Activated T-helper 2 cell treated with anti-CD3 and anti-CD28 coated beads, Interferon-gamma antibody, Interleukin-2, Interleukin-4, amounts not matched to agents 10 μg/mL and 5 μg/mL and 100 μg/mL, durations not matched to agents 14 hours and 24 hours and 36 hours (primary cell): Measurements from ENCODE around the gene ABCA9. TPM values are rescaled to one million over a fixed set of nuclear protein-coding genes. Genes with fewer than 3 reads are reported as not detected.
"Not testable (repeated sequence)": the region's sequence is repeated elsewhere in the genome, so short reads cannot be mapped to it uniquely, and the experiment has no call there.

Source experiments
- DNase-seq: peaks from one replicate; pipeline ENCODE4 v3.0.0; 2021; ENCODE audit warnings: low spot score
- H3K27ac Mint-ChIP-seq: one replicate; pipeline ENCODE4 v1.8.0; 2021; ENCODE audit warnings: mixed read lengths
- H3K27me3 Mint-ChIP-seq: one replicate; pipeline ENCODE4 v1.8.0; 2021; ENCODE audit warnings: low read depth, mixed read lengths
- H3K36me3 Mint-ChIP-seq: one replicate; pipeline ENCODE4 v1.8.0; 2021; ENCODE audit warnings: low read depth, mixed read lengths
- H3K4me1 Mint-ChIP-seq: one replicate; pipeline ENCODE4 v1.8.0; 2021; ENCODE audit warnings: low read depth, mixed read lengths
- H3K4me3 Mint-ChIP-seq: one replicate; pipeline ENCODE4 v1.8.0; 2021; ENCODE audit warnings: low read depth, mild to moderate bottlenecking, moderate library complexity, mixed read lengths
- H3K9me3 Mint-ChIP-seq: one replicate; pipeline ENCODE4 v1.8.0; 2021; ENCODE audit warnings: mixed read lengths
- intact Hi-C: fragments of 100-400 bp; cut with micrococcal nuclease; formaldehyde crosslinking; loops from one replicate; pipeline ENCODE4 v1.15.1; 2023
- total RNA-seq: library from RNA; stranded (reverse); gene quantifications from 2 replicates; pipeline ENCODE4 v1.2.3, GENCODE V29; 2022

The ABCA9 gene
- total RNA-seq, 1 donor from 2014 or later = not detected

DNA sequence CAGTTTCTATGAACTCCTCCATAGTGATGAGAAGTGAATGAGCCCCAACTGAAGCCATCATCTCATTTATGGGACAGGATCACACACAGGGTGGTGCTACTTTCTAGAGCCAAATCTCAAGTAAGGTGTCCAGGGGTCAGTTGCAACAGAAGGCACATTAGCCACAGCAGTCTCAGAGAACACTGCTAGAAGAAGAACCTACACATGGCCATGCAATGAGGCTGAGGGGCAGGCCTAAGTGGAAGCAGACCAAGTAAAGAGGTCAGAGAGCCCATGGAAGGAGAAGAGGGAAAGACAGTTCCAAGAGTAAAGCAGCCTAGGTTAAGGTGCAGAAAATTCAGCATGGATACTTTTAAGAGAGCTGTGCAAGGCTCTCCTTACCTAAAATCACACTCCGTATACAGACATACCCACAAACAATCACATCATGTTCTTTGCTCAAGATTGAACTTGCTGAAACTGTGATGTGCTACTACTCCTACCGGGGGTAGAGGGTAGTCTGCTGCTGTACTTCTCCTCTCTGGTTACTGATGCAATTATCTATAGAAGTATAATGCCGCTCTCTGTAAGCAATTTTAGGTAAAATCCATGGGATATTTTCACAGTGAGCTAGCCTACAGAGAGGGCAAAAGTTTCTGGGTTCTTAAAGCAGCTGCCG is 107.3 kb downstream of the ABCA9 start:
- DNase-seq = no peak
- Mint-ChIP-seq H3K27ac (no peak overlapping the region), H3K36me3 (no peaks in the 10 kb centered on the region), H3K4me1 (no peaks in the 10 kb centered on the region), H3K4me3 (no peak overlapping the region), H3K27me3 (no peaks in the 10 kb centered on the region), H3K9me3 (no peaks in the 10 kb centered on the region)
- intact Hi-C loops = no loop called here

DNA sequence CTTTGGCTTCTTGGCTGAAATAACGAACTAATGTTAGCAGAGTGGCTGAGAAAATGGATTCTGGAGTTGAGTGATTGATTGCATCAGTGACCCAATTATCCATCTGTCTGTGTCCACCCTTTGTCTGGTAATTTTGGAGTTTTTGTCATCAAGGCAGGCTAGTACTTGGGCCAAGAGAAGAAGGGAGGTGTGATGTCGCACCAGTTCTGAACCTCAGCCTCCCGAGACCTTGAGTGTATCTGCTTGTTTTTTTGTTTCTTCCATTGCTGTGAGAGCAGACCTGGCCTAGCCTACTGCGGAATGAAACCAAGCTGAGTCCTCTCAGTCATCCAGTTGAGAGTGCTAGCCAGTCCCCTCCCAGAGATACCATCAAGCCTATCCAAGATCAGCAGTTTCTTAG is 110.0 kb downstream of the ABCA9 start:
- Mint-ChIP-seq H3K36me3 (no peaks in the 10 kb centered on the region), H3K4me1 (no peaks in the 10 kb centered on the region), H3K9me3 (no peaks in the 10 kb centered on the region), H3K27me3 (no peaks in the 10 kb centered on the region), H3K27ac (no peak overlapping the region), H3K4me3 (no peak overlapping the region)
- intact Hi-C loops = no loop called here
- no peak for DNase-seq

DNA sequence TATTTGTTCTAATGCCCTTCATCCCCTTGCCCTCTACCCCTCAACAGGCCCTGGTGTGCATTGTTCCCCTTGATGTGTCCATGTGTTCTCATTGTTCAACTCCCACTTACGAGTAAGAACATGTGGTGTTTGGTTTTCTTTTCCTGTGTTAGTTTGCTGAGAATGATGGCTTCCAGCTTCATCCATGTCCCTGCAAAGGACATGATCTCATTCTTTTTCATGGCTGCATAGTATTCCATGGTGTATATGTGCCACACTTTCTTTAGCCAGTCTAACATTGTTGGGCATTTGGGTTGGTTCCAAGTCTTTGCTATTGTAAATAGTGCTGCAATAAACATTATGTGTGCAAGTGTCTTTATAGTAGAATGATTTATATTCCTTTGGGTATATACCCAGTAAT is 112.9 kb downstream of the ABCA9 start:
- H3K36me3 Mint-ChIP-seq, H3K4me3 Mint-ChIP-seq, H3K27me3 Mint-ChIP-seq, H3K9me3 Mint-ChIP-seq, intact Hi-C loops, H3K4me1 Mint-ChIP-seq, H3K27ac Mint-ChIP-seq, DNase-seq: not testable (repeated sequence)

DNA sequence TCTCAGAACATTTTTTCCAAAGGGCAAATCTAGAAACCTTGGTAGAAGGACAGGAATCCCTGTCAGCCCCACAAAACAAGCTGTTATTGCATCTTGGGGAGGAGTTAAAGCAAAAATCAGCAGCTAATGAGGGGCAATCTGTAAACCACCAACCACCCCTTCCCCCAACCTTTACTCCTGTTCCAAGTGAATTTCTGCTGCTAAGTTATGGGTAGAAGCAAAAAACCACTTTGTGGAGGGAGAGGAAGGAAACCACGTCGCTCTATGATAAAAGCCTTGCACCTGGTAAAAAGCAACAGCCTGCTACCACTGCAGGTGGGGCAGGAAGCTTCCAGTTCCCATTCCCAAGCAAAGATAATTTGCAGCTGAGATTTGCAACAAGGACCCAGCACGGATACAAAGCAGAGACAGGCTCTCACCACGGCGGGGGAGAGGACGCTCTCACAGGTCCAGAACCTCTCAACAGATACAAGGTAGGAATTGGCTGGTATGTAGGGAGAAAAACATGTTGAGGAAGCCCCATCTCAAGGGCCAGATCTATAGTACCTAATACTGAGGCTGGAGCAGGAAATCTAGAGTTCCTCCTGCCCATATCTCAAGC is 116.2 kb downstream of the ABCA9 start:
- Mint-ChIP-seq H3K27ac (no peak overlapping the region), H3K4me1 (no peaks in the 10 kb centered on the region), H3K9me3 (no peaks in the 10 kb centered on the region), H3K27me3 (no peaks in the 10 kb centered on the region), H3K4me3 (no peak overlapping the region), H3K36me3 (no peaks in the 10 kb centered on the region)
- DNase-seq = no peak
- intact Hi-C loops = no loop called here

DNA sequence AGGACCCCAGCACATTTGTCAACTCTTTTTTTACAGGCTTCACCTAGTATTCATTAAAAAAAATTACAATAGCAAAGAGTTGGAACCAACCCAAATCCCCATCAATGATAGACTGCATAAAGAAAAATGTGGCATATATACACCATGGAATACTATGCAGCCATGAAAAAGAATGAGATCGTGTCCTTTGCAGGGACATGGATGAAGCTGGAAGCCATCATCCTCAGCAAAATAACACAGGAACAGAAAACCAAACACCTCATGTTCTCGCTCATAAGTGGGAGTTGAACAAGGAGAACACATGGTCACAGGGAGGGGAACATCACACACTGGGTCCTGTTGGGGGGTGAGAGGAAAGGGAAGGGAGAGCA is 116.9 kb downstream of the ABCA9 start:
- intact Hi-C loops, H3K9me3 Mint-ChIP-seq: not testable (repeated sequence)

DNA sequence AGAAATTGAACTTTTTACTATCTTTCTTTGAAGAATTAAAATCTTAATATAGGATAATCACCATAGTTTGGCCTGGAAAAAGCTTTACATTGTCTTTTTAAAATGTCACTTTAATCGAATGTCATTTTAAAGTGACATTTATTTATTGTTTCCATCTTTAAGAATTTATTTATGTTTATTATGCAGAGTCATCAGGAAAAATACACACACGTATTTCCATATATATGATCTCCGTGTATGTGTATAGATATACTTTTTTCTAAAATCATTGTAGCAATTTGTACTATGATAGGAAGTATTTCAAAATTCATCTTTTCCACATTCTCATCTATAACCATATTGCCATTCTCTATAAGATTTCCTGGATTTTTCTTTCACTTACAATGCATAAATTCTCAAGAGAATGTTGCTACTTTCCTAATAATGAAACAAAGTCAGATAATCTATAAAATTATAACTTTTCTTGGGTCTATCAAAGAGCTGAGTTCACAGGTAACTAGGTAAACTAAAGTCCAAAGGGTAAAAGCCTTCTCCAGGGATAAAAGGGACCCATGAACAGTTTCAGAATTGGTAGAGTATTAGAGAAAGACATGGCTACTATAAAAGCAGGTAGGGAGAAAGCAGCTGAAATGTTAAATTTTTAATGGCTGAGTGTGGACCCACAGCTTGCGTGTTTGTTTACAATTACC is 117.5 kb downstream of the ABCA9 start:
- intact Hi-C loops = no loop called here
- DNase-seq = no peak
- Mint-ChIP-seq H3K4me3 (no peak overlapping the region), H3K27me3 (no peaks in the 10 kb centered on the region), H3K27ac (no peak overlapping the region), H3K9me3 (no peaks in the 10 kb centered on the region), H3K4me1 (no peaks in the 10 kb centered on the region), H3K36me3 (no peaks in the 10 kb centered on the region)

More for the DNA sequence above, 116.9 kb downstream of the ABCA9 start:
- not testable (repeated sequence) for H3K4me3 Mint-ChIP-seq, H3K27ac Mint-ChIP-seq, H3K4me1 Mint-ChIP-seq, H3K27me3 Mint-ChIP-seq, DNase-seq, H3K36me3 Mint-ChIP-seq

DNA sequence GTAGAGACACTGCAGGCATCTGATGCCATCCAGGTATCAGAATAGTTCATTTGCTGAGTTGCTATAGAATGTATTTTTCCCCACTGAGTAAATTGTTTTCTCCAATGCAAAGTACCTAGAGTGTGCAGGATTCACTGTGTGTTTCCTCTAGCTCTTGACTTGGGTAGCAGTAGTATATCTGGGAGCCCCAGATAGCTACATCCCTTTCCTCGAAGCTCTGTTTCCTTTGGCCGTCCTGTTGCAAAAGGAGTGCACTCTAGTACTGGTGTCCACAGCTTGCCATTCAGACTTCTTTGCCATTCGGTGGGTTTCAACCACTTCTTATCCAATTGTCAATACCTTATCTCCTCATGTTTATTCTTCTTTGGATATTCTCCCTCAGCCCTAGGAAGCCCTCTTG is 118.3 kb downstream of the ABCA9 start:
- Mint-ChIP-seq H3K4me1 (no peaks in the 10 kb centered on the region), H3K36me3 (no peaks in the 10 kb centered on the region), H3K4me3 (no peak overlapping the region), H3K27ac (no peak overlapping the region), H3K9me3 (no peaks in the 10 kb centered on the region), H3K27me3 (no peaks in the 10 kb centered on the region)
- no peak for DNase-seq
- intact Hi-C loops = no loop called here

DNA sequence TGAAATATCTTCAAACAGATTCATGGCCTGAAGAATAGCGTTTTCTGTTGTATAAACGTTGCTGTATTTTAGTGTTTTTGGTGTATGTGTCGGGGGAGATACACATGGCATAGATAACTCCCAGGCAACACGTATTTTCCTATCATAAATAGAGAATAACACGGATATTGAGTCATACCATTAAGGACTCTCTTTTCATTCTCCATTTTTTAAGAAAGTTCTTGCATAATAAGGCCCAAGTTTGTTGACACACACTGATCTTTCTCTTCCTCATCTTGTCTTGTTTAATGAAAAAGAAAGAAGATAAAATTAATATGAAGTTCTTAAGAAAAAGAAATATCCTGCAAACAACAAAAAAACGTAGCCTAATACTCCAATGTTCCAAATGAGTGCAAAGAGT is 119.0 kb downstream of the ABCA9 start:
- Mint-ChIP-seq H3K27ac (no peak overlapping the region), H3K4me1 (no peaks in the 10 kb centered on the region), H3K9me3 (no peaks in the 10 kb centered on the region), H3K4me3 (no peak overlapping the region), H3K36me3 (no peaks in the 10 kb centered on the region), H3K27me3 (no peaks in the 10 kb centered on the region)
- intact Hi-C loops = no loop called here
- DNase-seq = no peak

DNA sequence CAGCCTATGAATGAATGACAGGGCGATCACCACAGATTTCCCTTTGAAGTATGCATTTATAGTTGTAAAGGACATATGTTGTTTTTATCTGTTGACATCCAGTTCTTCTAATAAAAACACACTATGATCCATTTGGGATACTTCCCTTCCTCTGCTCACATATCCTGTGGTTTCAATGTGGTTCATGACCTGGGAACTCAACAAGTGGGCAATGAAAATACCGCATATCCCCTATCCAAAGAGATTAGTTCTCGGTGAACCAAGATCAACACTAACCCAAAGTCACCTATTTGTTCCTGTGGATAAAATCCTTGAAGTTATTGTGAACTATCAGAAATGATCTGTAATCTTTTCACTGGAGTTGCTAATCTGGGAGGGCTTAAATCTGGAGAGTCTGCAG is 121.5 kb downstream of the ABCA9 start:
- Mint-ChIP-seq H3K27me3 (no peaks in the 10 kb centered on the region), H3K36me3 (no peaks in the 10 kb centered on the region), H3K4me1 (no peaks in the 10 kb centered on the region), H3K27ac (no peak overlapping the region), H3K9me3 (no peaks in the 10 kb centered on the region), H3K4me3 (no peak overlapping the region)
- intact Hi-C loops = no loop called here
- no peak for DNase-seq

DNA sequence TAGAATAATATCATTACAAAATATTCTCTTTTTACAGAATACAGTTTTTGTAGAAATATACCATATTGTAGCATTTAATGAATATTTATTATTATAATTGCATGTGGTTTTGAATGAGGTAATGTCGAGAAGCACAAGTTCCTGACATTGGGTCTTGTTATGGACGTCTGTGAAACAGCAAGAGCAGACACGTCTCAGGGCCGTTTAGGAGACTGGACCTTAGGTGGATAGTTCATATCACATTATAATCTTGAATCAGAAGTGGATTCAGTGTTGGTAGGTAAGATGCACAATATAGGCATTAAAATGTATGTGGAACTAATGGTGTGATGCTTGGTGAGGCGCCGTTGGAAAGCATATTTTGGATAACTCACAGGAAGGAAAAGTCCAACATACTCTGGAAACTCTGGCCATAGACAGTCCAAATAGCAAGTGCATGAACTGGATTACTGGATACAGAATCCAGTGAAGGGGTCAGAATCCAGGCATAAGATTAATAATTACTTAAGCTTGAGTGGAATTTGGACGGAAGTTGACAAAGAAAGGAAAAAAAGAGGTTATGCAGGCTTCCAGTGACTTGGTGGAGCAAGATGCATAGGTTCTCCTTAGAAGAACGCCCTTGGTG is 122.7 kb downstream of the ABCA9 start:
- H3K4me1 Mint-ChIP-seq = no peaks in the 10 kb centered on the region
- intact Hi-C loops = no loop called here
- no peak overlapping the region for H3K4me3 Mint-ChIP-seq
- no peaks in the 10 kb centered on the region for H3K36me3 Mint-ChIP-seq
- no peaks in the 10 kb centered on the region for H3K9me3 Mint-ChIP-seq
- H3K27ac Mint-ChIP-seq = no peak overlapping the region
- DNase-seq = no peak
- H3K27me3 Mint-ChIP-seq = no peaks in the 10 kb centered on the region

DNA sequence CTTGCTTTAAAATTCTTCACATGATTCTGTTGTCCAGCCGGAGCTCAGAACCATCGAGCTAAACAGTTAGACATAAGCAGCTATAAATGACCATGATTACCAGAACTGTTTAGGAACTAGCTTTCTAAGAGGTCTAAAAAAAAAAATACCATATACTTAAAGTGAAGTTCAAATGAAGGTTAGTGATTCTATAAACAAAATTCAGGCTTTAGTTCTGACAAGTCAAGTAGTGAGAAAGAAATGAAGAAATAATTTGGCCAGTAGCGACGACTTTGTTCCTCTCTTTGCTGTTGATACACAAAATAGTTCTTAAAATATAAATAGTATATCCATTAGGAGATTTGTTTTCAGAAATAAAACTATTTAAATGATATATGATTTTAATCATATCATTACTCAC is 133.2 kb downstream of the ABCA9 start:
- Mint-ChIP-seq H3K36me3 (no peaks in the 10 kb centered on the region), H3K9me3 (no peaks in the 10 kb centered on the region), H3K4me1 (no peaks in the 10 kb centered on the region), H3K27me3 (no peaks in the 10 kb centered on the region), H3K4me3 (no peak overlapping the region), H3K27ac (no peak overlapping the region)
- DNase-seq = no peak
- intact Hi-C loops = no loop called here

DNA sequence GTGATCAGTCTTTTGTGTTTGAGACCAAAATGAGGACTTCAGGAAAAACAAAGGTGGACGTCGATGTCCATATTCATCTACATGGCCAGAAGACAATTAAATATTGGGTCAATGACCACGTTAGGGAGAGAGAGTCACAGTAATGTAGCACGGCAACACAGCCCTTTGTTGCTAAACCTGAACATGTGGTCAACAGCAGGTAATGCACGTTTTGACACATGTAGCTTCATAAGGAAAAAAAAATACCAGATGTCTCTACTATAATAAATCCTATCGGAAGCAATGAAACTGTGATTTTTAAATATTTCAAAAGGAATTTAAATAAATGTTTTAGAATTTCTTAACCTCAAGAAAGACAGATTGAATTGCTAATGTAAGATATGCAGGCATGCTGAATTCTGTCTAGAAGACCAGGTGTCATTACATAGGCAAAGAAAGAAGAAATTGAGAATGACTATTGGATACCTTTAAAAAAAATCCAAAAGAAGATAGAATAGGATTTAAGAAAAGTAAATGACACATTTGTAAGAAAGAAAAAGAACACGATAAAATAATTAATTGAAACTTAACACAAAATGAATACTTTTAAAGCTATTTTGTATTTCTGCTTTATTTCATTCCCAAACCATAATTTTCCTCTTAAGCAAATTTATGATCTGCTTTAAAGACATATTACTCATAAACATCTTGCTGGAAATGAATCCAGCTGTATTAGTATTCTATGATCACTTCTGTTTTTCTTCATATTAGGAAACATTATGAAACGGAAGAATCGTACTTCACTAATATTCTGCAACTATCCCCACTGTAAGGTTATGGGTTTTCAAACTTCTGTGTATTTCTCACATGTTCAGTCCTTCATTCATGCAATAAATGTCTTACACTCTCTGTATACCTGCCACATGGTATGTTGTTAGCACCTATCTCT is 135.7 kb downstream of the ABCA9 start:
- intact Hi-C loops = no loop called here
- Mint-ChIP-seq H3K27ac (no peak overlapping the region), H3K4me3 (no peak overlapping the region), H3K9me3 (peaks cover 1% of the 10 kb centered on the region), H3K4me1 (no peaks in the 10 kb centered on the region), H3K27me3 (no peaks in the 10 kb centered on the region), H3K36me3 (no peaks in the 10 kb centered on the region)
- DNase-seq = no peak
